Right cardiac atrium (tissue), 5 donors: Measurements from ENCODE around the gene PEX12. TPM values are rescaled to one million over a fixed set of nuclear protein-coding genes. Genes with fewer than 3 reads are reported as not detected.
"Not testable (repeated sequence)": the region's sequence is repeated elsewhere in the genome, so short reads cannot be mapped to it uniquely, and the experiment has no call there.

ENCODE experiments used
- ATAC-seq, 2 donors: fragments of 200-7000 bp; cut with Tn5 transposase; one replicate each; pipeline versions ENCODE4 v1.8.0 to v1.9.1; 2020; ENCODE audit warnings: moderate library complexity in 2 of 2, mild to moderate bottlenecking in 1 of 2
- DNase-seq, 3 donors: peaks; one replicate each; pipeline ENCODE4 v3.0.0-alpha.2; 2020
- H3K27ac ChIP-seq: one replicate; pipeline ENCODE4 v1.5.1; 2013; ENCODE audit warnings: mild to moderate bottlenecking, low read length, control low read depth, moderate library complexity
- H3K27me3 ChIP-seq: one replicate; pipeline ENCODE4 v1.6.1; 2013; ENCODE audit not compliant: control insufficient read depth, insufficient read depth
- H3K4me1 ChIP-seq: one replicate; pipeline ENCODE4 v1.6.1; 2013; ENCODE audit warnings: low read length; ENCODE audit not compliant: control insufficient read depth, insufficient read depth
- H3K4me3 ChIP-seq: one replicate; pipeline ENCODE4 v1.5.1; 2013; ENCODE audit warnings: low read length, control low read depth
- H3K9me3 ChIP-seq: one replicate; pipeline ENCODE4 v1.6.1; 2013; ENCODE audit warnings: low read length; ENCODE audit not compliant: control insufficient read depth
- WGBS: extraction: QIAGEN DNeasy Blood & Tissue Kit; methylation state at CpG from one replicate; pipeline ENCODE4 v1.1.7; 2013; 5-methylcytosine and 5-hydroxymethylcytosine counted together
- intact Hi-C, 4 donors: fragments of 100-400 bp; cut with DNase I; formaldehyde crosslinking; loops; one replicate each; pipeline versions ENCODE4 v1.11.0 to v1.14.0; 2022 to 2023
- polyA plus RNA-seq: library from polyadenylated mRNA; stranded (reverse); fragments of 200-250 nt; gene quantifications from one replicate; pipeline ENCODE4 v1.2.3, GENCODE V29; 2013
- total RNA-seq, 4 donors: library from RNA; stranded (reverse); fragmentation: NEBNext Ultra II Directional; extraction: Animal tissue kit (Norgen Biotek cat#: 25700); gene quantifications; one replicate each; pipeline ENCODE4 v1.2.1, GENCODE V29; 2021
- donor health status: healthy with polysubstance abuse.
- donor health status: DM: no; HTN: yes; CAD: no.
- donor health status: DM: no; HTN: no; CAD: no.
- donor health status: DM: no; HTN: yes; CAD: no; lungs with severe emphysema.
- donor health status: DM: yes; HTN: yes; CAD: no.

Gene PEX12
- total and polyA plus RNA-seq, 5 donors: 5.1 to 9.2 (median 7.3) TPM

GRCh38 chr17:35537601-35538141 is 40.7 kb downstream of the PEX12 start, which contains the start of gene SLFN12L:
Gene SLFN12L, minus strand, starts transcription at chr17:35537678. Its CDS starts 15,314 bp downstream, at chr17:35522364.
- H3K4me3 ChIP-seq: no peak within 1 kb of the TSS

GRCh38 chr17:35536664-35537171 is 41.7 kb downstream of the PEX12 start:
- 81% methylated on average over 13 of the region's 13 CpGs for WGBS

More at GRCh38 chr17:35537601-35538141, 40.7 kb downstream of the PEX12 start, which contains the start of gene SLFN12L:
- peak; percentile 37 to 44 for ATAC-seq
- no peaks in the 10 kb centered on the region for H3K9me3 ChIP-seq
- intact Hi-C loops: loop anchor here (2.0 to 10.0 kb wide), 4 partner anchors 225 to 1123 kb away; no protein-coding TSS in a partner anchor
- H3K27me3 ChIP-seq: no peaks in the 10 kb centered on the region
- H3K27ac ChIP-seq: peak within 1 kb of the TSS; percentile 62
- no peak for DNase-seq
- 30% methylated on average over 2 of the region's 2 CpGs for WGBS
- H3K4me1 ChIP-seq: peaks cover 1% of the 10 kb centered on the region

DNA sequence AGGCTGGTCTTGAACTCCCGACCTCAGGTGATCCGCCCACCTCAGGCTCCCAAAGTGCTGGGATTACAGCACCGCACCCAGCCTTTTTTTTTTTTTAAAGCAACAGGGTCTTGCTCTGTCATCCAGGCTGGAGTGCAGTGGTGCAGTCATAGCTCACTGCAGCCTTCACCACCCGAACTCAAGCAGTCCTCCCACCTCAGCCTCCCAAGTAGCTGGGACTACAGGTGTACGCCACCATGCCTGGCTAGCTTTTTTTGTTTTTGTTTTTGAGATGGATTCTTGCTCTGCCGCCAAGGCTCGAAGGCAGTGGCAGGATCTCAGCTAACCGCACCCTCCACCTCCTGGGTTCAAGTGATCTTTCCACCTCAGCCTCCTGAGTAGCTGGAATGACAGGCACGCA is 43.0 kb downstream of the PEX12 start:
- H3K4me1 ChIP-seq, H3K27ac ChIP-seq, H3K27me3 ChIP-seq, DNase-seq, ATAC-seq, H3K4me3 ChIP-seq, H3K9me3 ChIP-seq: not testable (repeated sequence)
- WGBS: 91% methylated on average over 9 of the region's 9 CpGs
- intact Hi-C loops: loop anchor here (5.0 to 10.0 kb wide), 3 partner anchors 223 to 1121 kb away; no protein-coding TSS in a partner anchor

More at GRCh38 chr17:35536664-35537171, 41.7 kb downstream of the PEX12 start:
- Histone ChIP-seq H3K9me3 (no peaks in the 10 kb centered on the region), H3K4me3 (no peak overlapping the region), H3K4me1 (no peaks in the 10 kb centered on the region), H3K27me3 (no peaks in the 10 kb centered on the region), H3K27ac (peak overlapping the region; percentile 25)
- DNase-seq: peak in 1 of 3 donors; percentile 21
- intact Hi-C loops: loop anchor here (5.0 to 10.0 kb wide), 3 partner anchors 224 to 1122 kb away; no protein-coding TSS in a partner anchor
- peak in 1 of 2 donors; percentile 35 for ATAC-seq

DNA sequence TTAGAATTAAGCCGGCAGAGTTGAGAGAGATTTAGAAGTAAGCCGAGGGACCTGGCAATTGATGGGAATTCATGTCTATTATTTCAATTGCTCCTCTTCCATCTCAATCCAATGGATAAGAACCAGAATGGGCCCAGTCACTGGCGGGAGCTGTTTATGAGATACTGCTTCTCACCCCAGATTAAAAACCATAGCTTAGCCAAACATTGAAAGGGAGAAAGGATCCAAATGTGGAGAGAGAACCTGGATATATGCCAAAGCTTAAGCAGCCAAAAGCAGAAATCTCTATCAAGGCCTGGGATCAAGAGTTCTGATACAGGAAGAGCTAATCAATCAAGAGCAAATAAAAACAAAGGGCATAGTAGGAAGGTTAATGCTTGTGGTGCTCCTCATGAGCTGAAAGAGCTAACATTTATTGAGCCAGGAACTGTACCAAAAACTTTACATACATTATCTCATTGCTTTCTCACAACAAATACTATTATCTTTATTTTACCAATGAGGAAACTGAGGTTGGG is 43.7 kb downstream of the PEX12 start:
- H3K27ac ChIP-seq: no peak overlapping the region
- intact Hi-C loops: loop anchor here (5.0 to 10.0 kb wide), 4 partner anchors 222 to 1120 kb away; no protein-coding TSS in a partner anchor
- DNase-seq: no peak

DNA sequence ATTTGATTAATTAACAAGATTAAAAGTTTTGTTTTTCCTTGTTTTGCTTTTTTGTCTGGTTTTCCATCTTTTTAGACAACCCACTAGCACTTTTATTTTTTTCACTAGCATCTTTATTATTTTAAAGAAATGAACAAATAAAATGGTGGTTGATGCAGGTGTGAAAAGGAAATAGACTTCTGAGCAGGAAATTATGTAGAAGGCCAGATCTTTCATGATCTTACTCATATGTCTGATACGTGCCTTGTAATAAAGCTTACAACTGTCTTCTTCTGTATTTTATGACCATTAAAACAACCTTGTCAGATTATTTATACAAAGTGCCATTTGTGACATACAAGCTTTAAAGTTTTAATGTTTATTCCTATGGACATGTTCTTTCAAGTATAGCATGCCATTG is 47.2 kb downstream of the PEX12 start:
- Histone ChIP-seq H3K9me3 (no peaks in the 10 kb centered on the region), H3K4me3 (no peak overlapping the region), H3K27me3 (no peaks in the 10 kb centered on the region), H3K4me1 (no peaks in the 10 kb centered on the region), H3K27ac (no peak overlapping the region)
- 64% methylated on average over 1 of the region's 1 CpG for WGBS
- intact Hi-C loops: loop anchor here in 3 of 4 donors (2.0 to 10.0 kb wide), 4 partner anchors 216 to 1116 kb away; no protein-coding TSS in a partner anchor
- ATAC-seq (no peak), DNase-seq (no peak)

More for the DNA sequence above, 43.7 kb downstream of the PEX12 start:
- Histone ChIP-seq H3K9me3 (no peaks in the 10 kb centered on the region), H3K27me3 (no peaks in the 10 kb centered on the region), H3K4me1 (no peaks in the 10 kb centered on the region), H3K4me3 (no peak overlapping the region)
- no peak for ATAC-seq
- 63% methylated on average over 3 of the region's 3 CpGs for WGBS

- 84% methylated on average over 8 of the region's 8 CpGs for WGBS
- Histone ChIP-seq H3K4me3 (no peak overlapping the region), H3K27me3 (no peaks in the 10 kb centered on the region), H3K27ac (no peak overlapping the region), H3K4me1 (no peaks in the 10 kb centered on the region), H3K9me3 (no peaks in the 10 kb centered on the region)
- intact Hi-C loops: loop anchor here in 3 of 4 donors (2.0 to 10.0 kb wide), 4 partner anchors 215 to 1115 kb away; no protein-coding TSS in a partner anchor
- DNase-seq (no peak), ATAC-seq (no peak)
Observed at GRCh38 chr17:35529866-35530265, 48.5 kb downstream of the PEX12 start.

DNA sequence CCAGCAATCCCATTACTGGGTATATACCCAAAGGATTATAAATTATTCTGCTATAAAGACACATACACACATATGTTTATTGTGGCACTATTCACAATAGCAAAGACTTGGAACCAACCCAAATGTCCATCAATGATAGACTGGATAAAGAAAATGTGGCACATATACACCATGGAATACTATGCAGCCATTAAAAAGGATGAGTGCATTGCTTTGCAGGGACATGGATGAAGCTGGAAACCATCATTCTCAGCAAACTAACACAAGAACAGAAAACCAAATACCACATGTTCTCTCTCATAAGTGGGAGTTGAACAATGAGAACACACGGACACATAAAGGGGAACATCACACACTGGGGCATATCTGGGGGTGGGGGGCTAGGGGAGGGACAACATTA is 49.0 kb downstream of the PEX12 start:
- H3K9me3 ChIP-seq, intact Hi-C loops: not testable (repeated sequence)
- 100% methylated on average over 1 of the region's 1 CpG for WGBS

More for the DNA sequence above, 49.0 kb downstream of the PEX12 start:
- H3K27me3 ChIP-seq, H3K4me1 ChIP-seq, H3K27ac ChIP-seq, DNase-seq, H3K4me3 ChIP-seq, ATAC-seq: not testable (repeated sequence)

Other genes with a start within 250 kb of the PEX12 start
- 10 to 100 TPM; 12.0 to 21.5 (median 19.0) TPM for gene SLFN11, start 204.9 kb downstream of the PEX12 start, total RNA-seq
- 9.2 TPM for gene SLFN11, start 204.9 kb downstream of the PEX12 start, polyA plus RNA-seq
- gene SLFN12, start 146.1 kb downstream of the PEX12 start, total RNA-seq: 1 to 10 TPM; 3.6 to 6.0 (median 4.9) TPM
- gene SLFN12, start 146.1 kb downstream of the PEX12 start, polyA plus RNA-seq: 2.1 TPM
- gene SLFN13, start 129.8 kb downstream of the PEX12 start, total RNA-seq: 1 to 10 TPM; 4.7 to 7.9 (median 6.8) TPM
- 0.95 TPM for gene SLFN13, start 129.8 kb downstream of the PEX12 start, polyA plus RNA-seq
- gene SLFN12L, start 40.9 kb downstream of the PEX12 start, total RNA-seq: 1 to 10 TPM in 1 of 4 donors, under 1 TPM in 3; 0.23 to 1.0 (median 0.55) TPM
- gene SLFN12L, start 40.9 kb downstream of the PEX12 start, polyA plus RNA-seq: 0.36 TPM
- not detected for gene SLFN14, start 17.8 kb downstream of the PEX12 start, total RNA-seq
- gene SLFN14, start 17.8 kb downstream of the PEX12 start, polyA plus RNA-seq: not detected
- gene AP2B1, start 8.8 kb upstream of the PEX12 start, total RNA-seq: 100 to 1,000 TPM; 131 to 144 (median 136) TPM
- gene AP2B1, start 8.8 kb upstream of the PEX12 start, polyA plus RNA-seq: 39.7 TPM
- 10 to 100 TPM; 19.0 to 47.4 (median 34.4) TPM for gene RASL10B, start 153.1 kb upstream of the PEX12 start, total RNA-seq
- gene RASL10B, start 153.1 kb upstream of the PEX12 start, polyA plus RNA-seq: 37.2 TPM
- under 1 TPM in 2 of 4 donors, not detected in 2; 0.09 to 0.19 TPM for gene GAS2L2, start 174.7 kb upstream of the PEX12 start, total RNA-seq
- gene GAS2L2, start 174.7 kb upstream of the PEX12 start, polyA plus RNA-seq: 0.14 TPM
- not detected for gene C17orf50, start 182.3 kb upstream of the PEX12 start, total RNA-seq
- 0.14 TPM for gene C17orf50, start 182.3 kb upstream of the PEX12 start, polyA plus RNA-seq
- 1 to 10 TPM; 4.6 to 5.8 (median 5.4) TPM for gene MMP28, start 217.1 kb upstream of the PEX12 start, total RNA-seq
- gene MMP28, start 217.1 kb upstream of the PEX12 start, polyA plus RNA-seq: 9.2 TPM
- 100 to 1,000 TPM in 3 of 4 donors, 10 to 100 TPM in 1; 96.5 to 125 (median 106) TPM for gene TAF15, start 230.9 kb upstream of the PEX12 start, total RNA-seq
- 86.3 TPM for gene TAF15, start 230.9 kb upstream of the PEX12 start, polyA plus RNA-seq